Common myeloid progenitor, CD34-positive (primary cell): Measurements from ENCODE around the gene NME3.
"Not testable (repeated sequence)": the region's sequence is repeated elsewhere in the genome, so short reads cannot be mapped to it uniquely, and the experiment has no call there.

Source experiments
- CTCF ChIA-PET: fragments of 350-600 bp; sonication (Branson Sonifier 250); formaldehyde crosslinking; loops from one replicate; lab custom pipeline; 2021; ENCODE audit warnings: antibody characterized with exemption; lab: Charles Lee
- POLR2A ChIA-PET: fragments of 350-600 bp; sonication (Branson Sonifier 250); formaldehyde crosslinking; loops from one replicate; lab custom pipeline; 2021; ENCODE audit warnings: antibody characterized with exemption; lab: Charles Lee
- DNase-seq, 3 donors: peaks; one replicate each; pipeline versions ENCODE4 v3.0.0 to v3.0.0-alpha.2; 2013
- H3K27ac ChIP-seq, 2 experiments: 1 replicate in 1 of 2; 2 replicates in 1 of 2; pipeline ENCODE4 v1.7.0; 2013; ENCODE audit warnings: inconsistent platforms in 2 of 2, low read length in 2 of 2, mild to moderate bottlenecking in 2 of 2, low read depth in 1 of 2, moderate library complexity in 1 of 2; ENCODE audit not compliant: severe bottlenecking in 2 of 2, insufficient read depth in 1 of 2, poor library complexity in 1 of 2
- H3K27me3 ChIP-seq, 5 experiments: replicated peaks in 2 of 5; 1 replicate in 3 of 5; 2 replicates in 2 of 5; pipeline versions ENCODE4 v1.6.1 to v1.7.0; 2013; ENCODE audit warnings: low read length in 4 of 5, mild to moderate bottlenecking in 2 of 5, moderate library complexity in 2 of 5, inconsistent platforms in 1 of 5; ENCODE audit not compliant: insufficient read depth in 5 of 5, control insufficient read depth in 4 of 5
- H3K36me3 ChIP-seq, 4 experiments: 1 replicate in 2 of 4; 2 replicates in 2 of 4; pipeline versions ENCODE4 v1.6.1 to v1.7.0; 2013; ENCODE audit warnings: low read length in 3 of 4, control low read depth in 1 of 4, mild to moderate bottlenecking in 1 of 4; ENCODE audit not compliant: control insufficient read depth in 4 of 4, insufficient read depth in 4 of 4
- H3K4me1 ChIP-seq, 4 experiments: 1 replicate in 3 of 4; 2 replicates in 1 of 4; pipeline versions ENCODE4 v1.6.1 to v1.7.1; 2013; ENCODE audit warnings: low read length in 3 of 4, mild to moderate bottlenecking in 3 of 4, control low read depth in 1 of 4, inconsistent platforms in 1 of 4, moderate library complexity in 1 of 4; ENCODE audit not compliant: control insufficient read depth in 4 of 4, insufficient read depth in 4 of 4; ENCODE audit errors: control extremely low read depth in 1 of 4
- H3K4me3 ChIP-seq, 7 experiments: 1 replicate in 4 of 7; 2 replicates in 3 of 7; pipeline versions ENCODE4 v1.5.1 to v1.7.0; 2013; ENCODE audit warnings: mild to moderate bottlenecking in 7 of 7, low read length in 6 of 7, moderate library complexity in 6 of 7, inconsistent platforms in 2 of 7, low read depth in 2 of 7, control low read depth in 1 of 7; ENCODE audit not compliant: insufficient read depth in 4 of 7, control insufficient read depth in 1 of 7; ENCODE audit errors: extremely low read depth in 1 of 7
- H3K9me3 ChIP-seq, 5 experiments: 1 replicate in 4 of 5; 2 replicates in 1 of 5; pipeline versions ENCODE4 v1.6.1 to v1.7.1; 2013; ENCODE audit warnings: low read length in 4 of 5, mild to moderate bottlenecking in 2 of 5, inconsistent platforms in 1 of 5, low read depth in 1 of 5, moderate library complexity in 1 of 5; ENCODE audit not compliant: control insufficient read depth in 4 of 5, insufficient read depth in 2 of 5; ENCODE audit errors: control extremely low read depth in 1 of 5
- WGBS: methylation state at CpG from one replicate; pipeline ENCODE4 v1.1.5; 2013; ENCODE audit not compliant: insufficient coverage; 5-methylcytosine and 5-hydroxymethylcytosine counted together

The NME3 gene

DNA sequence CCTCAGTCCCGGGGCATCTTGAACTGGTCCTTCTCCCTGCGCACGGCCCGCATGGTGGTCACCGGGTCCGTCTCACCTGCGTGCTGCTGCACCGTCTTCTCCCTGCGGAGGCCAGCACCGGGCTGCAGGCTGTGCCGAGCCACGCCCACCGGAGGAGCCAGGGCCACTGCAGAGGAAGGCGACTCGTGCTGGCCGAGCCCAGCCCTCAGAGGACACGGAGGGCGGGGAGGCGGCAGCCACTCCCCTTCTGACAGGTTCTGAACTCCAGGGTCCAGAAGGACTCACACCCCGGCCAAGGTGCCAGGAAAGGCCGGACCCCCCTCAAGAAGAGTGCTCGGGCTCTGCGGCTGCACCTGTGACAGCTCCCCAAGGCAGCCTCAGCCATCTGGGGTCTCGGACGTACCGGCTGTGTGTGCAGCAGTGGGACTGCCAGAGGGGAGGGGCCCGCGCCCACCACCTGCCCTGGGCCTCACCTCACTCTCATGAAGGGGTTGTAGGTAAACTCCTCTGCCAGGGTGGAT lies 38.0 kb upstream of the NME3 start:
- Histone ChIP-seq H3K36me3 (peaks cover 4 to 41% (median 26%) of the 10 kb centered on the region in 4 experiments), H3K4me3 (no peak overlapping the region), H3K27ac (no peak overlapping the region), H3K27me3 (no peaks in the 10 kb centered on the region), H3K4me1 (peaks cover 0 to 4% (median 3%) of the 10 kb centered on the region in 4 experiments), H3K9me3 (no peaks in the 10 kb centered on the region)
- POLR2A ChIA-PET = no interaction called here
- WGBS = 89% methylated on average over 22 of the region's 28 CpGs
- DNase-seq = no peak
- CTCF ChIA-PET = no interaction called here

DNA sequence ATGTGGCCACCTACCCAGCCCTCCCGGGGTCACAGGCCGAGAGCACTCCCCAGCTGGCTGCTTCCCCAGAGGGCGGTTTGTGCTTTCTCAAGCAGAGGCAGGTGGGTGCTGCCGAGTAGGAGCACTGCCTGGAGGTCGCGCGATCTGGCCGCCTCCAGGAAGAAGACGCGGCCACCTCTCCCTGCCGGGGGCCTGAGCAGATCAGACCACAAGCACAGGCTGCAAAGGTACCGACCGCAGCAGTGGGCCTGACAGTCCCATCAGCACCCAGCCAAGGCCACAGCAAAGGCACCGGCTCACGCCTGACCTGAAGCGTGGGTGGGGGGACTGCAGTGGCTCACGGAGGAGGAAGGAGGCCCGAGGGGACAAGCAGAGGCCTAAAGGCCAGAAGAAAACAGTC lies 37.3 kb upstream of the NME3 start:
- POLR2A ChIA-PET = no interaction called here
- H3K9me3 ChIP-seq = no peaks in the 10 kb centered on the region
- H3K36me3 ChIP-seq = peaks cover 4 to 40% (median 25%) of the 10 kb centered on the region in 4 experiments
- DNase-seq = no peak
- WGBS = 86% methylated on average over 16 of the region's 18 CpGs
- no peaks in the 10 kb centered on the region for H3K27me3 ChIP-seq
- H3K4me1 ChIP-seq = peaks cover 0 to 4% (median 3%) of the 10 kb centered on the region in 4 experiments
- no peak overlapping the region for H3K27ac ChIP-seq
- no peak overlapping the region for H3K4me3 ChIP-seq
- CTCF ChIA-PET = no interaction called here

DNA sequence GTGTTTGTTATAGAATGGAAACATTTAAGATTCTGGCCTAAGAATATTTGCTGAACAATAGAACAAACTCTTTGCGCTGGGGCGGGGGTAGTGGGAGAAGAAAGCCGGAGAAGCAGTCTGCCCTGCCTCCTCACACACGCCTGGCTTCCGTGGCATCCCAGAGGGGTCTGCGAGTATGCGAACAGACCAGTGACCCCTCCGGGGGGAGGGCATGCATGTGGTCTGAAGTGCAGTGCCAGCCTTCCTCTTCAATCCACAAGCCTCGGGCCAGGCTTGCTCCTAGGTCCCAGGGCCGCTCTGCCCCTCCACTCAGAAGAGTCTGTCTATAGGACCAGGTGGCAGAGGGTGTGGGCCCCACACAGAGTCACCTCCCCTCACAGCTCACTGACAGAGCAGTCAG lies 36.3 kb upstream of the NME3 start:
- H3K4me1 ChIP-seq = peaks cover 0 to under 1% (median 0%) of the 10 kb centered on the region in 4 experiments
- no peak overlapping the region for H3K4me3 ChIP-seq
- ChIA-PET CTCF (no interaction called here), POLR2A (no interaction called here)
- peaks cover 2 to 34% (median 22%) of the 10 kb centered on the region in 4 experiments for H3K36me3 ChIP-seq
- H3K9me3 ChIP-seq = no peaks in the 10 kb centered on the region
- H3K27me3 ChIP-seq = no peaks in the 10 kb centered on the region
- WGBS = 82% methylated on average over 7 of the region's 10 CpGs
- H3K27ac ChIP-seq = no peak overlapping the region
- DNase-seq = no peak

DNA sequence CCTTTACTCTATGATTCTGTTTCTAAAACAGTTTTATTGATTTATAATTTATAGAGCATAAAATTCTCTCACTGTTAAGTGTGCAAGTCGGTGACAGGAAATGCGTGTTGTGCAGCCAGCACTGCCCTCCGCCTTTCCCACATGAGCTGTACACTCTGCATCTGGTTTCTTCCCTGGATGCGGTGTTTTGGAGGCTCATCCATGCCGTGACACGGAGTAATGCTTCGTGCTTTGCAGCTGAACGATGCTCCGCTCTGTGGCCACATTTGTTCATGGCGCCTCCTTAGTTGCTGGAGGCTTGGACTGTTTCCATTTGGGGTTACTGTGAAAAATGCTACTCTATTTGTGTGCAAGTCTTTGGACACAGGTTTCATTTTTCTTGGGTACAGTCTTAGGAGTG lies 29.4 kb upstream of the NME3 start:
- H3K27ac ChIP-seq = no peak overlapping the region
- CTCF ChIA-PET = no interaction called here
- H3K4me1 ChIP-seq = no peaks in the 10 kb centered on the region
- WGBS = 87% methylated on average over 10 of the region's 10 CpGs
- H3K9me3 ChIP-seq = peaks cover 0 to 11% (median 4%) of the 10 kb centered on the region in 5 experiments
- no peak for DNase-seq
- H3K27me3 ChIP-seq = no peaks in the 10 kb centered on the region
- no peak overlapping the region for H3K4me3 ChIP-seq
- POLR2A ChIA-PET = no interaction called here
- peaks cover 0 to 2% (median under 1%) of the 10 kb centered on the region in 4 experiments for H3K36me3 ChIP-seq

DNA sequence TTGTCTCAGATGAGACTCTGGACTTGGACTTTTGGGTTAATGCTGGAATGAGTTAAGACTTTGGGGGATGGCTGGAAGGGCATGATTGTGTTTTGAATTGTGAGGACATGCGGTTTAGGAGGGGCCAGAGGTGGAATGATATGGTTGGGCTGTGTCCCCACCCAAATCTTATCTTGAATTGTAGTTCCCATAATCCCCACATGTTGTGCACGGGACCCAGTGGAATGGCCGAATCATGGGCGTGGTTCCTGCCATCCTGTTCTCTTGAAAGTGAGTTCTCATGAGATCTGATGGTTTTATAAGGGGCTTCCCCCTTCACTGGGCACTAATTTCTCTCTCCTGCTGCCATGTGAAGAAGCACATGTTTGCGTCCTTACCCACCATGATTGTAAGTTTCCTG lies 27.9 kb upstream of the NME3 start:
- H3K27me3 ChIP-seq, H3K4me1 ChIP-seq, H3K4me3 ChIP-seq, H3K27ac ChIP-seq, H3K36me3 ChIP-seq, POLR2A ChIA-PET, CTCF ChIA-PET: not testable (repeated sequence)
- peaks cover 0 to 11% (median 4%) of the 10 kb centered on the region in 5 experiments for H3K9me3 ChIP-seq
- 93% methylated on average over 3 of the region's 5 CpGs for WGBS
- DNase-seq = peak in 1 of 3 donors; percentile 11

DNA sequence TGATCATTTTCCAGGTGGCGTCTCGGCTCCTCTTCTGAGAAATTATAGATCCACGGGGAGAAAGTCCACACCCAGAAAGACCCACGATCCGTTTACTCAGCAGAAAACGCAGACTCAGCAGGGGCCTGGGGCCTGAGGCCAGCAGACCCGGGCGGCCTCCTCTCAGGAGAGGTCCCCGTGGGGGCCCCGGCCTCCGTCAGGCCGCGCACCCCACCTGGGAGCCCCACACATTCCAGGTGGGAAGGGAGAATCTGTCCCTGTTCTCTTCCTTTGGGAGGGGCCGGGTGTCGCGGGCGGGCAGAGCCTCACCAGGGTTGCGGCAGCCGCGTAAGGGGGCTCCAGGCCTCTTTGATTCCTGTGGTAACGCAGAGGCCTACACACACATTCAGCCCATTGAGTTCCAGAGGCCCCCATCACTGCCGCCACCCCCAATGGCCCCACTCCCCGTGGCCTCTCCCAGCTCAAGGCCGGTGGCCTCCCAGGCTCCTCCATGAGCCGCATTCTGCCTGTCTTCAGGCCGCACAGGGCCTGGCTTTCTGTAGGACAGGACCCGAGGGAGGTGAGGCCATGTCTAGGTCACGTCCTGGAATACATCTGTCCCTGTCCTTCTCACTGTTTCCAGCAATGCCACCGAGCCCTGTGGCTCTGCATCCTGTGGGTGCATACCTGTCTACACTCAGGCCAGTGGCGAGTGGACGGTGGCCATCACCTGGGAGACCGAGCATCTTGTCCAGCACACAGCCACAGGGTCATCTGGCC lies 23.7 kb upstream of the NME3 start:
- POLR2A ChIA-PET = no interaction called here
- no peaks in the 10 kb centered on the region for H3K27me3 ChIP-seq
- peaks cover 0 to 11% (median 4%) of the 10 kb centered on the region in 5 experiments for H3K9me3 ChIP-seq
- CTCF ChIA-PET = no interaction called here
- peaks cover 0 to 21% (median 10%) of the 10 kb centered on the region in 4 experiments for H3K36me3 ChIP-seq
- DNase-seq = no peak
- H3K27ac ChIP-seq = no peak overlapping the region
- H3K4me3 ChIP-seq = no peak overlapping the region
- WGBS = 98% methylated on average over 20 of the region's 32 CpGs
- no peaks in the 10 kb centered on the region for H3K4me1 ChIP-seq

DNA sequence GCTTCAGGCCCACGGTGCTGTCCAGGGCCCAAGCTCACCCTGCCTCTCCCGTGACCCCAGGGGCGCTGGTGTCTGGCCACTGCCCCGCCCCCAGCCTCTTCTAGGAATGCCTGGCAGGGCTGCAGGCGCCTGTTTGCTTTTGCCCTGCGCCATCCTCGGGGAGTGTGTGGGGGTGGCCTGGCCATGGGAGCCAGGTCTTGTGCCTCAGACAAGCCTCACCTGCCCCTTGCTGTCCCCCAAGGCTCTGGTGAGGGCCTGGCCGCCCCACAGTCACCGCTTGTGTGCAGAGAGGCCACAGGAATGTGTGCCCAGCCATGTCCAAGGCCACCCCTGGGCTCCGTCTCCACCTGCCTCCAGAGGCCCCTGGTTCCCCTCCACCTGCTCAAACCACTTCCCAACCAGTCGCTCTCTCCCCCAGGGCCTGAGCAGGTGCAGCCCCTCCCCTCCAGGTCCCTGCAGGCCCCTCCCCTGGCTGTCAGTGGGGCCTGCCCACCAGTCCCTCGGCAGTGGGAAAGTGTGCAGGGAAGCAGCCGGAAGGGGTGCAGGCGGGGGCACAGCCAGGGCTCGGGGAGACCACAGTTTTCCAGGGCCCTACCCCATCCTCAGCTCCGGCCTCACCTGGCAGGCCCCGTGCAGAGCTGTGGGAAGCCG lies 23.0 kb upstream of the NME3 start:
- peaks cover 0 to 9% (median 4%) of the 10 kb centered on the region in 5 experiments for H3K9me3 ChIP-seq
- peaks cover 0 to 27% (median 12%) of the 10 kb centered on the region in 4 experiments for H3K36me3 ChIP-seq
- DNase-seq = no peak
- no peaks in the 10 kb centered on the region for H3K27me3 ChIP-seq
- CTCF ChIA-PET = no interaction called here
- no peaks in the 10 kb centered on the region for H3K4me1 ChIP-seq
- WGBS = 86% methylated on average over 17 of the region's 18 CpGs
- POLR2A ChIA-PET = no interaction called here
- no peak overlapping the region for H3K27ac ChIP-seq
- H3K4me3 ChIP-seq = no peak overlapping the region
